Heart right ventricle (tissue), 16 donors: ENCODE results near the gene DHX35. TPM values are rescaled to one million over a fixed set of nuclear protein-coding genes. Genes with fewer than 3 reads are reported as not detected.

Experiments used
- ATAC-seq, 8 donors: fragments of 200-7000 bp; cut with Tn5 transposase; one replicate each; pipeline ENCODE4 v1.9.1; 2020; ENCODE audit warnings: mild to moderate bottlenecking in 8 of 8, moderate library complexity in 8 of 8, moderate number of reproducible peaks in 1 of 8
- DNase-seq, 2 donors: peaks; one replicate each; pipeline ENCODE4 v3.0.0-alpha.2; 2020
- H3K27ac ChIP-seq, 10 donors: fragments of 200-600 bp; sonication (generic) in 2 of 10; one replicate each; pipeline versions ENCODE4 v1.5.0 to v1.8.0; 2020 to 2022; ENCODE audit warnings: mild to moderate bottlenecking in 3 of 10
- H3K27me3 ChIP-seq, 7 donors: fragments of 200-600 bp; one replicate each; pipeline ENCODE4 v1.8.0; 2021 to 2022; ENCODE audit warnings: mild to moderate bottlenecking in 2 of 7
- H3K36me3 ChIP-seq, 9 donors: fragments of 200-600 bp; sonication (generic) in 1 of 9; one replicate each; pipeline versions ENCODE4 v1.5.0 to v1.8.0; 2020 to 2022; ENCODE audit warnings: mild to moderate bottlenecking in 2 of 9
- H3K4me1 ChIP-seq, 9 donors: fragments of 200-600 bp; sonication (generic) in 1 of 9; one replicate each; pipeline versions ENCODE4 v1.5.0 to v1.8.0; 2020 to 2022; ENCODE audit warnings: mild to moderate bottlenecking in 4 of 9
- H3K4me3 ChIP-seq, 10 donors: fragments of 200-600 bp; sonication (generic) in 2 of 10; one replicate each; pipeline versions ENCODE4 v1.5.0 to v1.8.0; 2020 to 2022; ENCODE audit warnings: mild to moderate bottlenecking in 7 of 10, moderate library complexity in 2 of 10
- H3K9me3 ChIP-seq, 11 donors: fragments of 200-600 bp in 10 of 11; sonication (generic) in 2 of 11; one replicate each; pipeline versions ENCODE4 v1.5.0 to v1.8.0; 2013 to 2022; ENCODE audit warnings: mild to moderate bottlenecking in 2 of 11, control low read depth in 1 of 11, moderate library complexity in 1 of 11
- WGBS, 2 donors: extraction: QIAGEN DNeasy Blood & Tissue Kit; methylation state at CpG; one replicate each; pipeline ENCODE4 v1.1.7; 2013; ENCODE audit warnings: inconsistent platforms in 1 of 2; 5-methylcytosine and 5-hydroxymethylcytosine counted together
- intact Hi-C, 10 donors: fragments of 100-400 bp; cut with DNase I; formaldehyde crosslinking; loops; one replicate each; pipeline versions ENCODE4 v1.11.1 to v1.14.2; 2022
- polyA plus RNA-seq, 2 donors: library from polyadenylated mRNA; stranded (reverse); fragments of 200-250 nt; gene quantifications; one replicate each; pipeline ENCODE4 v1.2.3, GENCODE V29; 2013
- total RNA-seq, 10 donors: library from RNA; stranded (reverse); fragmentation: NEBNext Ultra II Directional in 3 of 10; extraction: Animal tissue kit (Norgen Biotek cat#: 25700) in 3 of 10; gene quantifications; one replicate each; pipeline versions ENCODE4 v1.2.1 to v1.2.4, GENCODE V29; 2021 to 2023
- TF ChIP-seq, protein P1 (sequence below), 9 donors: fragments of 200-600 bp; sonication (generic) in 2 of 9; IDR thresholded peaks; one replicate each; pipeline versions ENCODE4 v1.5.0 to v1.8.0; 2021 to 2022; ENCODE audit warnings: antibody characterized with exemption in 9 of 9, mild to moderate bottlenecking in 5 of 9, moderate library complexity in 1 of 9
- donor health status: Arrhythmogenic right ventricular cardiomyopathy.
- donor health status: ischemic (EF 13 %, LVEDD 7.1; RV severe dilation, severe dysfunction).
- donor health status: healthy with polysubstance abuse.
- donor health status: DM: no; HTN: yes; CAD: no.
- donor health status: DM: no; HTN: no; CAD: no.
- donor health status: ischemic (EF 25% LVEDD 6.9; RV normal size, moderate dysfunction).
- donor health status: ischemic (EF 25% LVEDD 5.7; RV mildly dilated, moderate dysfunction).
- donor health status: healthy.
- donor health status: DM: yes; HTN: yes; CAD: no.
- donor health status: Ischemic cardiomyopathy.
- donor health status: ischemic (EF 35%, LVEDD 5.7; RV mildly dilated, moderate dysfunction).
- donor health status: nonischemic (EF 11% LVEDD 7.7; RV severe dilation, severe dysfunction).
- donor health status: DM: yes; HTN: yes; CAD: no.
- donor health status: PGD.
- donor health status: ischemic (EF 29% LVEDD 5.4; RV normal size, mild dysfunction).
- donor health status: nonischemic (EF 23%, LVEDD 6.1; RV moderate dilation, normal function).

The DHX35 gene
- total and polyA plus RNA-seq, 12 donors = 5.1 to 14.3 (median 10.2) TPM

DNA sequence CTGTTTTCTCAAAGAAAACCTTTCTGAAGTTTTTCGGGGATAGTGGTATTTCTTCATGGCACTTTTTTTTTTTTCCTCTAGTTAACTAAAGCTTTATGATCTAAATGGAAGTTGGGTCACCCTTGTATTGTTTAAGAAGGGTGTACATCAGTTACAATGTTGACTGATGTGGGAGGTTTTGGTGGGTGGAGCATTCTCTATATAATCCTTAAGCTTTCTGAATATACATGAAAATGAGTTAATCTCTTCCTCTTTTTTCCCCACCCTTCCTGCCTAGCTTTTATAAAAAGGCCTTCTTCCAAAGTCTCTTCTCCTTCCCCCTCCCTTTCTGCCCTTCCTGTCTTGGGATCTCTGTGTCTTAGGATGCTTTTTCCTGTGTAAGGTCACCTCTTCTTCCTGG, 47.2 kb downstream of the DHX35 start:
- Histone ChIP-seq H3K4me3 (no peak overlapping the region), H3K36me3 (peaks cover 0 to 100% (median 47%) of the 10 kb centered on the region in 9 donors), H3K27ac (peak overlapping the region in 1 of 10 donors; percentile 15), H3K4me1 (peaks cover 0 to 18% (median 6%) of the 10 kb centered on the region in 9 donors), H3K27me3 (no peaks in the 10 kb centered on the region), H3K9me3 (no peaks in the 10 kb centered on the region)
- DNase-seq (no peak), ATAC-seq (no peak)
- intact Hi-C loops = no loop called here
- 77 to 80% methylated on average over 1 of the region's 1 CpG for WGBS, 2 donors
- TF ChIP-seq, protein P1, sequence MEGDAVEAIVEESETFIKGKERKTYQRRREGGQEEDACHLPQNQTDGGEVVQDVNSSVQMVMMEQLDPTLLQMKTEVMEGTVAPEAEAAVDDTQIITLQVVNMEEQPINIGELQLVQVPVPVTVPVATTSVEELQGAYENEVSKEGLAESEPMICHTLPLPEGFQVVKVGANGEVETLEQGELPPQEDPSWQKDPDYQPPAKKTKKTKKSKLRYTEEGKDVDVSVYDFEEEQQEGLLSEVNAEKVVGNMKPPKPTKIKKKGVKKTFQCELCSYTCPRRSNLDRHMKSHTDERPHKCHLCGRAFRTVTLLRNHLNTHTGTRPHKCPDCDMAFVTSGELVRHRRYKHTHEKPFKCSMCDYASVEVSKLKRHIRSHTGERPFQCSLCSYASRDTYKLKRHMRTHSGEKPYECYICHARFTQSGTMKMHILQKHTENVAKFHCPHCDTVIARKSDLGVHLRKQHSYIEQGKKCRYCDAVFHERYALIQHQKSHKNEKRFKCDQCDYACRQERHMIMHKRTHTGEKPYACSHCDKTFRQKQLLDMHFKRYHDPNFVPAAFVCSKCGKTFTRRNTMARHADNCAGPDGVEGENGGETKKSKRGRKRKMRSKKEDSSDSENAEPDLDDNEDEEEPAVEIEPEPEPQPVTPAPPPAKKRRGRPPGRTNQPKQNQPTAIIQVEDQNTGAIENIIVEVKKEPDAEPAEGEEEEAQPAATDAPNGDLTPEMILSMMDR (IDR thresholded peaks at IDR 0.05) = no peak

DNA sequence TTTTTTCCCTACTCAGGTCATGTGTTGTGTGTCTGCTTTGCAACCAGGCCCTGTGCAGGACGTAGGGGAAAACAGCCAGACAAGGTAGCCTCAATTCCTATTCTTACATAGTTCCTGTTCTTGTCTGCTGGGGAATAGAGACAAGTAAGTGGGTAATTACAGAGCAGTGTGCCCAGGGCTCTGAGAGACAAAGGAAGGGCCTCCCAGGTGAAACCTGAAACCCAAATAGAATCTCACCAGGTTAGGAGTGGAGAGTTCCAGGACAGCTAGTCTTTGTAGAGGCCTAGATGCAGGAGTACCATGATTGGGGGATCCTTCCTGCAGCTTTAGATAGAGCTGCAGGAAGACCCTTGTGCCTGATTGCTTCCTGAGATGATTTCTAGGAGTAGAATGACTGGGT, 48.4 kb downstream of the DHX35 start:
- Histone ChIP-seq H3K27me3 (no peaks in the 10 kb centered on the region), H3K4me3 (no peak overlapping the region), H3K9me3 (no peaks in the 10 kb centered on the region), H3K4me1 (peaks cover 0 to 14% (median 6%) of the 10 kb centered on the region in 9 donors), H3K27ac (no peak overlapping the region), H3K36me3 (peaks cover 0 to 100% (median 39%) of the 10 kb centered on the region in 9 donors)
- intact Hi-C loops = no loop called here
- ATAC-seq (no peak), DNase-seq (no peak)
- TF ChIP-seq, protein P1 (IDR thresholded peaks at IDR 0.05) = no peak
- 87 to 90% methylated on average over 1 of the region's 1 CpG for WGBS, 2 donors

DNA sequence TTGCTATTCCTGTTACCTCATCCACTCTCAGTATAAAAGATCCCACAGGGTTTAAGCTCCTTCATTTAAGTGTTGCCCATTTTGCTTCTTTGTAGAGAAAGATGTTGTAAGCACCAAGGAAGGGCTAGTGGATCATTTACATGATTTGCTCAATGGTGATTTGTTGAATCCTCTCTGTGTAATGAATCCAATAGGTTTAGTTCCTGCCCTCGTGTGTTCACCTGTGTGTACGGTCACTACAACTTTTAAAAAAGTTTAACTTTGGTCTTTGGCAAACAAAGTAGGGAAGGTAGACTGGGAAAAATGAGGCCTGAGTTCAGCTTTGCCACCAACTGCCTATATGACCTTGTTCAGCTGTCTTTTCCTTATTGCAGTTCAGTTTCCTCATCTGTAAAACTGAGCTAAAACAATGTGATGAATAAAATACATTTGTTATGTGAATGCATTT, 51.5 kb downstream of the DHX35 start:
- peaks cover 0 to 12% (median 6%) of the 10 kb centered on the region in 9 donors for H3K4me1 ChIP-seq
- WGBS, 2 donors = 94 to 95% methylated on average over 2 of the region's 2 CpGs
- TF ChIP-seq, protein P1 (IDR thresholded peaks at IDR 0.05) = no peak
- DNase-seq = no peak
- H3K9me3 ChIP-seq = peaks cover 0 to 2% (median 0%) of the 10 kb centered on the region in 11 donors
- no peaks in the 10 kb centered on the region for H3K27me3 ChIP-seq
- intact Hi-C loops = no loop called here
- no peak overlapping the region for H3K4me3 ChIP-seq
- no peak overlapping the region for H3K27ac ChIP-seq
- H3K36me3 ChIP-seq = peaks cover 0 to 97% (median 21%) of the 10 kb centered on the region in 9 donors
- no peak for ATAC-seq

DNA sequence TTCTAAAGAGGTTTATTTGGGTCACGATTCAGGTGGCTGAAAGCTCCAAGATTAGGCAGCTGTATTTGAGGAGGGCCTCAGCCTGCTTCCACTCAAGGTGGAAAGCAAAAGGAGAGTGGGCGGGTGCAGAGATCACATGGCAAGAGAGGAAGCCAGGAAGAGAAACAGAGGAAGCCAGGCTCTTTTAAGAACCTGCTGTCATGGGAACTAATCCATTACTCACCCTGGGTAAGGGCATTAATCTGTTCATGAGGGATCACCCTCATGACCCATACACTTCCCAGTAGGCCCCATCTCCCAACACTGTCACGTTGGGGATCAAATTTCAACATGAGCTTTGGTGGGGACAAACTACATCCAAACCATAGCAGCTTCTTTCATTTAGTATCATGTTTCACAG, 53.9 kb downstream of the DHX35 start:
- Histone ChIP-seq H3K4me1 (no peaks in the 10 kb centered on the region), H3K36me3 (peaks cover 0 to 96% (median 25%) of the 10 kb centered on the region in 9 donors), H3K9me3 (peaks cover 0 to 2% (median 0%) of the 10 kb centered on the region in 11 donors), H3K27ac (no peak overlapping the region), H3K4me3 (no peak overlapping the region), H3K27me3 (no peaks in the 10 kb centered on the region)
- no peak for DNase-seq
- TF ChIP-seq, protein P1 (IDR thresholded peaks at IDR 0.05) = no peak
- intact Hi-C loops = no loop called here
- ATAC-seq = no peak
- 92 to 97% methylated on average over 3 of the region's 3 CpGs for WGBS, 2 donors
